CD4-positive, alpha-beta T cell (primary cell): ENCODE data around the gene NOP56. TPM values are rescaled to one million over a fixed set of nuclear protein-coding genes. Genes with fewer than 3 reads are reported as not detected.

ENCODE experiments used
- ATAC-seq: fragments of 200-7000 bp; cut with Tn5 transposase; one replicate; pipeline ENCODE4 v1.10.0; 2022; ENCODE audit warnings: mild to moderate bottlenecking; ENCODE audit not compliant: poor library complexity
- CTCF ChIA-PET: fragments of 350-600 bp; sonication (Branson Sonifier 250); formaldehyde crosslinking; loops from one replicate; lab custom pipeline; 2021; ENCODE audit warnings: antibody characterized with exemption, inconsistent platforms; lab: Charles Lee
- POLR2A ChIA-PET: fragments of 350-600 bp; sonication (Branson Sonifier 250); formaldehyde crosslinking; loops from one replicate; lab custom pipeline; 2021; ENCODE audit warnings: antibody characterized with exemption, inconsistent platforms; lab: Charles Lee
- DNase-seq, 14 experiments: peaks; one replicate each; pipeline ENCODE4 v3.0.0-alpha.2; 2013 to 2020; ENCODE audit warnings: mixed read lengths in 2 of 14
- H3K27ac ChIP-seq, 2 donors: one replicate each; pipeline versions ENCODE4 v1.5.1 to v1.7.0; 2013; ENCODE audit warnings: low read length in 2 of 2, low read depth in 1 of 2, mild to moderate bottlenecking in 1 of 2
- H3K27me3 ChIP-seq, 2 experiments: 1 replicate in 1 of 2; 2 replicates in 1 of 2; pipeline versions ENCODE4 v1.6.1 to v1.7.0; 2013; ENCODE audit warnings: low read length in 2 of 2, control low read depth in 1 of 2, mild to moderate bottlenecking in 1 of 2, moderate library complexity in 1 of 2; ENCODE audit not compliant: insufficient read depth in 2 of 2, control insufficient read depth in 1 of 2
- H3K36me3 ChIP-seq: one replicate; pipeline ENCODE4 v1.6.1; 2013; ENCODE audit warnings: low read length, control low read depth; ENCODE audit not compliant: insufficient read depth
- H3K4me1 ChIP-seq: one replicate; pipeline ENCODE4 v1.6.1; 2013; ENCODE audit warnings: low read length, control low read depth; ENCODE audit not compliant: insufficient read depth
- H3K4me3 ChIP-seq: one replicate; pipeline ENCODE4 v1.5.1; 2013; ENCODE audit warnings: mild to moderate bottlenecking, low read length, moderate library complexity
- H3K9me3 ChIP-seq, 2 experiments: 1 replicate in 1 of 2; 2 replicates in 1 of 2; pipeline versions ENCODE4 v1.6.1 to v1.7.0; 2013; ENCODE audit warnings: low read length in 2 of 2, mild to moderate bottlenecking in 2 of 2, control low read depth in 1 of 2, moderate library complexity in 1 of 2; ENCODE audit not compliant: control insufficient read depth in 1 of 2, insufficient read depth in 1 of 2
- H3K27ac Mint-ChIP-seq: one replicate; pipeline ENCODE4 v1.8.0; 2020; ENCODE audit warnings: mixed read lengths
- H3K27me3 Mint-ChIP-seq: one replicate; pipeline ENCODE4 v1.8.0; 2021; ENCODE audit warnings: mixed read lengths
- H3K36me3 Mint-ChIP-seq: one replicate; pipeline ENCODE4 v1.8.0; 2021; ENCODE audit warnings: low read depth, mixed read lengths
- H3K4me1 Mint-ChIP-seq: one replicate; pipeline ENCODE4 v1.8.0; 2021; ENCODE audit warnings: low read depth, mixed read lengths
- H3K4me3 Mint-ChIP-seq: one replicate; pipeline ENCODE4 v1.8.0; 2020; ENCODE audit warnings: mild to moderate bottlenecking, mixed read lengths
- H3K9me3 Mint-ChIP-seq: one replicate; pipeline ENCODE4 v1.8.0; 2020; ENCODE audit warnings: mixed read lengths
- CTCF ChIP-seq: fragments of 200-600 bp; IDR thresholded peaks from one replicate; pipeline ENCODE4 v1.8.0; 2022; ENCODE audit warnings: antibody characterized with exemption, mild to moderate bottlenecking
- intact Hi-C, 2 experiments: fragments of 100-400 bp; cut with DNase I in 1 of 2; cut with micrococcal nuclease in 1 of 2; formaldehyde crosslinking; loops; one replicate each; pipeline versions ENCODE4 v1.15.1 to v1.9.0; 2023 to 2025; cut with DNase I, micrococcal nuclease
- total RNA-seq, 174 experiments: library from RNA in 2 of 174; stranded (reverse) in 2 of 174; gene quantifications; one replicate each; pipeline ENCODE4 v1.2.3 and lab custom pipeline; 2021 to 2026

Gene NOP56
- total RNA-seq, 2 experiments from 2014 or later, result 261 to 262 TPM

- H3K4me1 ChIP-seq, result no peaks in the 10 kb centered on the region
- POLR2A ChIA-PET, result no interaction called here
- Mint-ChIP-seq H3K4me1 (no peaks in the 10 kb centered on the region), H3K27ac (no peak overlapping the region), H3K9me3 (peaks cover 10% of the 10 kb centered on the region), H3K4me3 (no peak overlapping the region), H3K36me3 (no peaks in the 10 kb centered on the region), H3K27me3 (peaks cover 1% of the 10 kb centered on the region)
- intact Hi-C loops, result no loop called here
- no peak for ATAC-seq
- no peak for TF ChIP-seq CTCF
- no peak for DNase-seq
- H3K36me3 ChIP-seq, result no peaks in the 10 kb centered on the region
- CTCF ChIA-PET, result no interaction called here
- H3K27me3 ChIP-seq, result no peaks in the 10 kb centered on the region
- H3K4me3 ChIP-seq, result no peak overlapping the region
- peaks cover 9 to 13% of the 10 kb centered on the region in 2 experiments for H3K9me3 ChIP-seq
- no peak overlapping the region for H3K27ac ChIP-seq
Measured at GRCh38 chr20:2603816-2604505, 48.5 kb upstream of the NOP56 start.

- CTCF ChIA-PET, result no interaction called here
- Histone ChIP-seq H3K9me3 (peaks cover 9 to 13% of the 10 kb centered on the region in 2 experiments), H3K27ac (no peak overlapping the region)
Measured at GRCh38 chr20:2604506-2604835, 48.0 kb upstream of the NOP56 start.

GRCh38 chr20:2606507-2607006, 45.9 kb upstream of the NOP56 start:
- no peak overlapping the region for H3K4me3 Mint-ChIP-seq
- intact Hi-C loops, result no loop called here
- ChIA-PET POLR2A (interaction anchor here (0.6 kb wide), 1 partner anchor 45 kb away, joined by 4 read pairs; no protein-coding TSS in a partner anchor), CTCF (no interaction called here)
- peaks cover 10% of the 10 kb centered on the region for H3K9me3 Mint-ChIP-seq
- Histone ChIP-seq H3K36me3 (no peaks in the 10 kb centered on the region), H3K27ac (no peak overlapping the region), H3K4me1 (no peaks in the 10 kb centered on the region), H3K4me3 (no peak overlapping the region), H3K27me3 (peaks cover 4 to 5% of the 10 kb centered on the region in 2 experiments), H3K9me3 (peaks cover 9 to 13% of the 10 kb centered on the region in 2 experiments)
- TF ChIP-seq CTCF, result no peak
- ATAC-seq (no peak), DNase-seq (no peak)
- no peaks in the 10 kb centered on the region for H3K36me3 Mint-ChIP-seq
- no peaks in the 10 kb centered on the region for H3K4me1 Mint-ChIP-seq
- no peak overlapping the region for H3K27ac Mint-ChIP-seq
- H3K27me3 Mint-ChIP-seq, result peaks cover 24% of the 10 kb centered on the region

More at GRCh38 chr20:2604506-2604835, 48.0 kb upstream of the NOP56 start:
- Mint-ChIP-seq H3K4me1 (no peaks in the 10 kb centered on the region), H3K27ac (no peak overlapping the region), H3K27me3 (peaks cover 7% of the 10 kb centered on the region), H3K4me3 (no peak overlapping the region), H3K9me3 (peaks cover 10% of the 10 kb centered on the region), H3K36me3 (no peaks in the 10 kb centered on the region)
- Histone ChIP-seq H3K4me3 (no peak overlapping the region), H3K27me3 (peaks cover 0 to 4% of the 10 kb centered on the region in 2 experiments), H3K4me1 (no peaks in the 10 kb centered on the region), H3K36me3 (no peaks in the 10 kb centered on the region)
- no peak for ATAC-seq
- no peak for DNase-seq
- intact Hi-C loops, result no loop called here
- TF ChIP-seq CTCF, result no peak
- POLR2A ChIA-PET, result no interaction called here
